Large intestine (tissue), 3 donors: ENCODE data around the gene VPS8. TPM values are rescaled to one million over a fixed set of nuclear protein-coding genes. Genes with fewer than 3 reads are reported as not detected.

Experiments
- DNase-seq, 2 donors: peaks; one replicate each; pipeline versions ENCODE4 v3.0.0 to v3.0.0-alpha.2; 2013
- H3K27ac ChIP-seq: one replicate; pipeline ENCODE4 v1.5.1; 2013; ENCODE audit warnings: low read length
- H3K27me3 ChIP-seq: 2 replicates; pipeline ENCODE4 v1.6.1; 2013; ENCODE audit warnings: low read length; ENCODE audit not compliant: control insufficient read depth, insufficient read depth
- H3K36me3 ChIP-seq: 2 replicates; pipeline ENCODE4 v1.6.1; 2013; ENCODE audit warnings: low read length; ENCODE audit not compliant: control insufficient read depth, insufficient read depth
- H3K4me1 ChIP-seq: one replicate; pipeline ENCODE4 v1.6.1; 2013; ENCODE audit warnings: low read length; ENCODE audit not compliant: control insufficient read depth, insufficient read depth
- H3K4me3 ChIP-seq: one replicate; pipeline ENCODE4 v1.5.1; 2013; ENCODE audit warnings: low read length
- H3K9me3 ChIP-seq: one replicate; pipeline ENCODE4 v1.6.1; 2013; ENCODE audit warnings: mild to moderate bottlenecking, low read depth, low read length, moderate library complexity; ENCODE audit not compliant: control insufficient read depth
- WGBS: methylation state at CpG from one replicate; pipeline ENCODE4 v1.1.5; 2013; ENCODE audit warnings: low lambda C conversion rate; ENCODE audit not compliant: insufficient coverage; 5-methylcytosine and 5-hydroxymethylcytosine counted together
- polyA plus RNA-seq: library from polyadenylated mRNA; unstranded; fragments of 120-200 nt; gene quantifications from one replicate; pipeline ENCODE4 v1.2.1, GENCODE V29; 2013

Gene VPS8
- polyA plus RNA-seq, 1 donor, result 36.2 TPM

GRCh38 chr3:184914628-184915027 lies 102.7 kb downstream of the VPS8 start:
- Histone ChIP-seq H3K9me3 (no peaks in the 10 kb centered on the region), H3K27me3 (no peaks in the 10 kb centered on the region), H3K4me1 (peaks cover 16% of the 10 kb centered on the region), H3K36me3 (peaks cover 21% of the 10 kb centered on the region), H3K27ac (no peak overlapping the region), H3K4me3 (no peak overlapping the region)
- 93% methylated on average over 2 of the region's 5 CpGs for WGBS
- no peak for DNase-seq

- peaks cover 3% of the 10 kb centered on the region for H3K4me1 ChIP-seq
- H3K9me3 ChIP-seq, result no peaks in the 10 kb centered on the region
- DNase-seq, result peak in 1 of 2 donors; percentile 14
- H3K27me3 ChIP-seq, result no peaks in the 10 kb centered on the region
- no peak overlapping the region for H3K4me3 ChIP-seq
- H3K36me3 ChIP-seq, result peaks cover 30% of the 10 kb centered on the region
- no peak overlapping the region for H3K27ac ChIP-seq
- no CpG with 5 or more reads among the region's 3 CpGs for WGBS
Measured at GRCh38 chr3:184918750-184919149, 106.8 kb downstream of the VPS8 start.

GRCh38 chr3:184919651-184920050 lies 107.7 kb downstream of the VPS8 start:
- DNase-seq, result peak; percentile 5 to 67
- no peaks in the 10 kb centered on the region for H3K27me3 ChIP-seq
- H3K4me3 ChIP-seq, result no peak overlapping the region
- H3K36me3 ChIP-seq, result peaks cover 30% of the 10 kb centered on the region
- H3K4me1 ChIP-seq, result peaks cover 3% of the 10 kb centered on the region
- H3K9me3 ChIP-seq, result no peaks in the 10 kb centered on the region
- H3K27ac ChIP-seq, result no peak overlapping the region
- WGBS, result 44% methylated on average over 2 of the region's 2 CpGs

- Histone ChIP-seq H3K9me3 (no peaks in the 10 kb centered on the region), H3K4me1 (peaks cover 3% of the 10 kb centered on the region), H3K27ac (no peak overlapping the region), H3K4me3 (no peak overlapping the region), H3K36me3 (peaks cover 29% of the 10 kb centered on the region), H3K27me3 (no peaks in the 10 kb centered on the region)
- 97% methylated on average over 5 of the region's 7 CpGs for WGBS
- no peak for DNase-seq
Measured at GRCh38 chr3:184924547-184924946, 112.6 kb downstream of the VPS8 start.

GRCh38 chr3:184927796-184928315 lies 115.9 kb downstream of the VPS8 start:
- Histone ChIP-seq H3K27me3 (no peaks in the 10 kb centered on the region), H3K27ac (no peak overlapping the region), H3K36me3 (peaks cover 29% of the 10 kb centered on the region), H3K4me3 (no peak overlapping the region), H3K9me3 (no peaks in the 10 kb centered on the region), H3K4me1 (no peaks in the 10 kb centered on the region)
- 78% methylated on average over 3 of the region's 6 CpGs for WGBS
- DNase-seq, result no peak

- Histone ChIP-seq H3K27me3 (no peaks in the 10 kb centered on the region), H3K36me3 (peaks cover 26% of the 10 kb centered on the region), H3K4me3 (no peak overlapping the region), H3K9me3 (no peaks in the 10 kb centered on the region), H3K4me1 (no peaks in the 10 kb centered on the region), H3K27ac (no peak overlapping the region)
- no CpG with 5 or more reads among the region's 1 CpG for WGBS
- no peak for DNase-seq
Measured at GRCh38 chr3:184932777-184933176, 120.8 kb downstream of the VPS8 start.

- Histone ChIP-seq H3K36me3 (peaks cover 29% of the 10 kb centered on the region), H3K4me3 (no peak overlapping the region), H3K27me3 (no peaks in the 10 kb centered on the region), H3K4me1 (no peaks in the 10 kb centered on the region), H3K27ac (no peak overlapping the region), H3K9me3 (no peaks in the 10 kb centered on the region)
- 80% methylated on average over 1 of the region's 4 CpGs for WGBS
- no peak for DNase-seq
Measured at GRCh38 chr3:184937611-184938010, 125.6 kb downstream of the VPS8 start.

GRCh38 chr3:184941408-184941807 lies 129.4 kb downstream of the VPS8 start:
- Histone ChIP-seq H3K4me1 (no peaks in the 10 kb centered on the region), H3K36me3 (peaks cover 39% of the 10 kb centered on the region), H3K27ac (no peak overlapping the region), H3K4me3 (no peak overlapping the region), H3K27me3 (no peaks in the 10 kb centered on the region), H3K9me3 (no peaks in the 10 kb centered on the region)
- 86% methylated on average over 1 of the region's 2 CpGs for WGBS
- no peak for DNase-seq

- H3K9me3 ChIP-seq, result no peaks in the 10 kb centered on the region
- no peak overlapping the region for H3K27ac ChIP-seq
- WGBS, result 100% methylated on average over 1 of the region's 3 CpGs
- no peaks in the 10 kb centered on the region for H3K27me3 ChIP-seq
- H3K4me1 ChIP-seq, result no peaks in the 10 kb centered on the region
- no peak for DNase-seq
- H3K4me3 ChIP-seq, result no peak overlapping the region
- peaks cover 37% of the 10 kb centered on the region for H3K36me3 ChIP-seq
Measured at GRCh38 chr3:184942735-184943134, 130.8 kb downstream of the VPS8 start.

- DNase-seq, result no peak
- H3K9me3 ChIP-seq, result no peaks in the 10 kb centered on the region
- 70% methylated on average over 2 of the region's 3 CpGs for WGBS
- no peak overlapping the region for H3K4me3 ChIP-seq
- no peaks in the 10 kb centered on the region for H3K27me3 ChIP-seq
- H3K4me1 ChIP-seq, result no peaks in the 10 kb centered on the region
- H3K27ac ChIP-seq, result no peak overlapping the region
- H3K36me3 ChIP-seq, result peaks cover 37% of the 10 kb centered on the region
Measured at GRCh38 chr3:184944241-184944640, 132.3 kb downstream of the VPS8 start.

GRCh38 chr3:184945886-184946625 lies 134.1 kb downstream of the VPS8 start:
- Histone ChIP-seq H3K4me3 (no peak overlapping the region), H3K9me3 (no peaks in the 10 kb centered on the region), H3K36me3 (peaks cover 33% of the 10 kb centered on the region), H3K4me1 (no peaks in the 10 kb centered on the region), H3K27me3 (no peaks in the 10 kb centered on the region), H3K27ac (no peak overlapping the region)
- WGBS, result no CpG with 5 or more reads among the region's 7 CpGs
- DNase-seq, result no peak
